Gastroesophageal sphincter (tissue), 3 donors: Measurements from ENCODE around the gene KCNK7.

Source experiments
- POLR2A ChIP-seq, 2 donors: fragments of 450-650 bp; IDR thresholded peaks; one replicate each; pipeline ENCODE4 v1.6.1; 2017; ENCODE audit warnings: antibody characterized with exemption in 2 of 2, mild to moderate bottlenecking in 2 of 2, moderate library complexity in 1 of 2
- TF ChIP-seq, protein P1 (sequence below), 4 experiments: fragments of 200-600 bp in 2 of 4; fragments of 450-650 bp in 2 of 4; sonication (generic) in 1 of 4; IDR thresholded peaks; one replicate each; pipeline ENCODE4 v1.5.1; 2017 to 2019; ENCODE audit warnings: antibody characterized with exemption in 4 of 4, mild to moderate bottlenecking in 2 of 4, moderate library complexity in 2 of 4

DNA sequence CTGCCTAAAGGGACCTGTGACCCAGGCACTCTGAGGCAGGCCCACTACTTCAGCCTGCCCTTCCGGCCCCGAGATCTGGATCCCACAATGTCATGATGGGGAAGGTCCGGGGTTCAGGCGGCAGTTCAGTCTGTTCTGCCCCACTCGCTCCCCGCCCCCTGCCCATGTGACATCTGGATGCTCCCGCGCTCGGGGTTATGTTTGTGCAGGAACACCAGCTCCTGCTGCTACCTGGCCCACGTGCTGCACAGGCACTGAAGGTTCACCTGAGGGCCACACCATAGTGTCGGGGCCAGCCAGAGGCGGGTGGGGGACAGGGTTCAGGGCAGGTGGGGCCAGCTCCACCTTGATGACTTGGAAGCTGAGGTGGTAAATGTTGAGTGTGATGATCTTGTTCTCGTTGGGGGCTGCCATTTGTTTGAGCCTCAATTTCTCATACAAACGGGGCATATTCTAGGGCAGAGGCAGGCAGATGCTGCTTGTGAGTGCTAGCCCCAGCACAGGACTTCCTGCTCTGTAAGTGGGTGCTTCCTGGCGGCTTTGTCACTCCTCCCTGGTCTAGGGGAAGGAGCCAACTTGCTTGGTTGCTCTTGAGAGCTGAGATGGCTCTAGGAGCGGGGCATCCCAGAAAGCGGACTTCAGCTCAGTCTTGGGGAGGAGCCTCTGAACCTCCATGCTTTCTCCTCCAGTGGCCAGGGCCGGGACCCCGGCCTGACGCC lies 37.9 kb upstream of the KCNK7 start:
- TF ChIP-seq, protein P1, sequence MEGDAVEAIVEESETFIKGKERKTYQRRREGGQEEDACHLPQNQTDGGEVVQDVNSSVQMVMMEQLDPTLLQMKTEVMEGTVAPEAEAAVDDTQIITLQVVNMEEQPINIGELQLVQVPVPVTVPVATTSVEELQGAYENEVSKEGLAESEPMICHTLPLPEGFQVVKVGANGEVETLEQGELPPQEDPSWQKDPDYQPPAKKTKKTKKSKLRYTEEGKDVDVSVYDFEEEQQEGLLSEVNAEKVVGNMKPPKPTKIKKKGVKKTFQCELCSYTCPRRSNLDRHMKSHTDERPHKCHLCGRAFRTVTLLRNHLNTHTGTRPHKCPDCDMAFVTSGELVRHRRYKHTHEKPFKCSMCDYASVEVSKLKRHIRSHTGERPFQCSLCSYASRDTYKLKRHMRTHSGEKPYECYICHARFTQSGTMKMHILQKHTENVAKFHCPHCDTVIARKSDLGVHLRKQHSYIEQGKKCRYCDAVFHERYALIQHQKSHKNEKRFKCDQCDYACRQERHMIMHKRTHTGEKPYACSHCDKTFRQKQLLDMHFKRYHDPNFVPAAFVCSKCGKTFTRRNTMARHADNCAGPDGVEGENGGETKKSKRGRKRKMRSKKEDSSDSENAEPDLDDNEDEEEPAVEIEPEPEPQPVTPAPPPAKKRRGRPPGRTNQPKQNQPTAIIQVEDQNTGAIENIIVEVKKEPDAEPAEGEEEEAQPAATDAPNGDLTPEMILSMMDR (IDR thresholded peaks at IDR 0.05): no peak
- TF ChIP-seq POLR2A (IDR thresholded peaks at IDR 0.05): no peak
